Neural crest cell (in vitro differentiated cells): Measurements from ENCODE around the gene ZNF592. TPM values are rescaled to one million over a fixed set of nuclear protein-coding genes. Genes with fewer than 3 reads are reported as not detected.
A peak's percentile ranks its signal among the peaks of the same experiment; 100 is the strongest.

ENCODE experiments used
- DNase-seq: peaks from one replicate; pipeline ENCODE4 v3.0.0; 2021; ENCODE audit warnings: low read depth, mixed read lengths, low spot score
- H3K27ac Mint-ChIP-seq: one replicate; pipeline ENCODE4 v1.8.0; 2021; ENCODE audit warnings: mild to moderate bottlenecking, mixed read lengths; ENCODE audit not compliant: unreplicated experiment
- H3K27me3 Mint-ChIP-seq: 2 replicates; pipeline ENCODE4 v1.8.0; 2021; ENCODE audit warnings: low read depth, mild to moderate bottlenecking, mixed read lengths
- H3K36me3 Mint-ChIP-seq: 2 replicates; pipeline ENCODE4 v1.8.0; 2021; ENCODE audit warnings: low read depth, mild to moderate bottlenecking, mixed read lengths
- H3K4me1 Mint-ChIP-seq: 2 replicates; pipeline ENCODE4 v1.8.0; 2021; ENCODE audit warnings: mixed read lengths
- H3K4me3 Mint-ChIP-seq: one replicate; pipeline ENCODE4 v1.8.0; 2021; ENCODE audit warnings: mild to moderate bottlenecking, mixed read lengths
- H3K9me3 Mint-ChIP-seq: 2 replicates; pipeline ENCODE4 v1.8.0; 2021; ENCODE audit warnings: mixed read lengths
- CTCF ChIP-seq: fragments of 200-600 bp; sonication (generic); conservative IDR thresholded peaks from 2 replicates; pipeline ENCODE4 v1.5.0; 2021; ENCODE audit warnings: antibody characterized with exemption, mild to moderate bottlenecking
- total RNA-seq: library from RNA; stranded (reverse); gene quantifications from 2 replicates; pipeline ENCODE4 v1.2.1, GENCODE V29; 2021

The ZNF592 gene
- total RNA-seq, 1 donor from 2014 or later = 34.7 TPM

- Mint-ChIP-seq H3K27ac (peak overlapping the region; percentile 27), H3K36me3 (peaks cover 3% of the 10 kb centered on the region), H3K9me3 (no peaks in the 10 kb centered on the region), H3K4me3 (peak overlapping the region; percentile 96), H3K4me1 (peaks cover 26% of the 10 kb centered on the region), H3K27me3 (no peaks in the 10 kb centered on the region)
- TF ChIP-seq CTCF = no peak
- DNase-seq = no peak
Observed at GRCh38 chr15:84714821-84715220, 33.6 kb upstream of the ZNF592 start.

- Mint-ChIP-seq H3K9me3 (no peaks in the 10 kb centered on the region), H3K27me3 (no peaks in the 10 kb centered on the region), H3K4me1 (peaks cover 26% of the 10 kb centered on the region), H3K4me3 (peak overlapping the region; percentile 96), H3K27ac (peak overlapping the region; percentile 98), H3K36me3 (peaks cover 3% of the 10 kb centered on the region)
- TF ChIP-seq CTCF = no peak
- DNase-seq = peak; percentile 9
Observed at GRCh38 chr15:84715441-84716035, 32.9 kb upstream of the ZNF592 start.

GRCh38 chr15:84716036-84716732, 32.2 kb upstream of the ZNF592 start, which contains the start of gene SEC11A:
Gene SEC11A (minus strand): TSS chr15:84716139. CDS start chr15:84716075, 64 bp downstream.
- Mint-ChIP-seq H3K9me3 (no peaks in the 10 kb centered on the region), H3K27me3 (no peaks in the 10 kb centered on the region), H3K36me3 (peaks cover 3% of the 10 kb centered on the region), H3K27ac (peak within 1 kb of the TSS; percentile 98), H3K4me3 (peak within 1 kb of the TSS; percentile 96), H3K4me1 (peaks cover 26% of the 10 kb centered on the region)
- no peak for TF ChIP-seq CTCF
- DNase-seq = peak; percentile 94

GRCh38 chr15:84721371-84721770, 27.0 kb upstream of the ZNF592 start:
- DNase-seq = no peak
- peak overlapping the region; percentile 60 for H3K27ac Mint-ChIP-seq
- peak overlapping the region; percentile 54 for H3K4me3 Mint-ChIP-seq
- no peaks in the 10 kb centered on the region for H3K36me3 Mint-ChIP-seq
- no peak for TF ChIP-seq CTCF
- H3K27me3 Mint-ChIP-seq = no peaks in the 10 kb centered on the region
- H3K9me3 Mint-ChIP-seq = no peaks in the 10 kb centered on the region
- H3K4me1 Mint-ChIP-seq = peaks cover 14% of the 10 kb centered on the region

GRCh38 chr15:84722628-84723027, 25.8 kb upstream of the ZNF592 start:
- Mint-ChIP-seq H3K27ac (no peak overlapping the region), H3K4me1 (peaks cover 9% of the 10 kb centered on the region), H3K36me3 (no peaks in the 10 kb centered on the region), H3K27me3 (no peaks in the 10 kb centered on the region), H3K4me3 (no peak overlapping the region), H3K9me3 (no peaks in the 10 kb centered on the region)
- no peak for TF ChIP-seq CTCF
- no peak for DNase-seq
